Fibroblast of lung (primary cell): ENCODE data around the gene RNPEPL1. TPM values are rescaled to one million over a fixed set of nuclear protein-coding genes. Genes with fewer than 3 reads are reported as not detected.

Source experiments
- DNase-seq, 2 donors: peaks; one replicate each; pipeline versions ENCODE4 v3.0.0 to v3.0.0-alpha.2; 2010; ENCODE audit warnings: low read depth in 2 of 2
- H2AFZ ChIP-seq: 2 replicates; pipeline ENCODE4 v1.5.1; 2012; ENCODE audit warnings: low read length, control low read depth, inconsistent platforms
- H3K27ac ChIP-seq: 2 replicates; pipeline ENCODE4 v1.5.1; 2011; ENCODE audit warnings: low read length, control low read depth; ENCODE audit not compliant: insufficient read depth
- H3K27me3 ChIP-seq: 2 replicates; pipeline ENCODE4 v1.5.1; 2011; ENCODE audit warnings: mild to moderate bottlenecking, low read length; ENCODE audit not compliant: control insufficient read depth, insufficient read depth
- H3K36me3 ChIP-seq: 2 replicates; pipeline ENCODE4 v1.5.1; 2011; ENCODE audit warnings: low read length; ENCODE audit not compliant: control insufficient read depth, insufficient read depth
- H3K4me1 ChIP-seq: 2 replicates; pipeline ENCODE4 v1.5.1; 2011; ENCODE audit warnings: low read length; ENCODE audit not compliant: control insufficient read depth, insufficient read depth; ENCODE audit errors: extremely low read depth
- H3K4me2 ChIP-seq: 2 replicates; pipeline ENCODE4 v1.5.1; 2011; ENCODE audit warnings: low read length, control low read depth; ENCODE audit not compliant: insufficient read depth; ENCODE audit errors: extremely low read depth
- H3K4me3 ChIP-seq, 4 experiments: fragments of 200-600 bp in 1 of 4; sonication (generic) in 1 of 4; replicated peaks in 1 of 4; 2 replicates each; pipeline ENCODE4 v1.5.1; 2011 to 2016; ENCODE audit warnings: low read length in 4 of 4, low read depth in 3 of 4, mild to moderate bottlenecking in 3 of 4, control low read depth in 2 of 4, inconsistent platforms in 1 of 4, mixed read lengths in 1 of 4; ENCODE audit not compliant: insufficient read depth in 1 of 4; ENCODE audit errors: control extremely low read depth in 1 of 4
- H3K79me2 ChIP-seq: 2 replicates; pipeline ENCODE4 v1.5.1; 2012; ENCODE audit warnings: mild to moderate bottlenecking, low read length, inconsistent platforms; ENCODE audit not compliant: control insufficient read depth, insufficient read depth
- H3K9ac ChIP-seq: 2 replicates; pipeline ENCODE4 v1.5.1; 2011; ENCODE audit warnings: mild to moderate bottlenecking, low read length, control low read depth; ENCODE audit not compliant: insufficient read depth
- H3K9me3 ChIP-seq: 2 replicates; pipeline ENCODE4 v1.5.1; 2012; ENCODE audit warnings: low read depth, low read length; ENCODE audit not compliant: control insufficient read depth, insufficient read depth
- H4K20me1 ChIP-seq: 2 replicates; pipeline ENCODE4 v1.5.1; 2011; ENCODE audit warnings: low read length; ENCODE audit not compliant: control insufficient read depth, insufficient read depth; ENCODE audit errors: extremely low read depth
- CTCF ChIP-seq, 2 donors: IDR thresholded peaks in 1 of 2; conservative IDR thresholded peaks in 1 of 2; 1 replicate in 1 of 2; 2 replicates in 1 of 2; pipeline ENCODE4 v1.5.1; 2011 to 2012; ENCODE audit warnings: low read length in 2 of 2, control low read depth in 1 of 2, inconsistent platforms in 1 of 2, low read depth in 1 of 2, mild to moderate bottlenecking in 1 of 2
- EZH2 ChIP-seq: IDR thresholded peaks from 2 replicates; pipeline ENCODE4 v1.5.1; 2012; ENCODE audit warnings: low read length, control low read depth, mild to moderate bottlenecking; ENCODE audit errors: missing control alignments
- polyA plus RNA-seq, 2 donors: library from polyadenylated mRNA; depleted of rRNA in 1 of 2; stranded (reverse) in 1 of 2; unstranded in 1 of 2; fragments of >200 nt; gene quantifications; 2 replicates each; pipeline ENCODE4 v1.2.1, GENCODE V29; 2011 to 2012; ENCODE audit warnings: missing spikeins in 1 of 2
- total RNA-seq: library from RNA; depleted of rRNA; stranded (reverse); fragments of >200 nt; gene quantifications from 2 replicates; pipeline ENCODE4 v1.2.1, GENCODE V29; 2014

RNPEPL1 gene
- total and polyA plus RNA-seq, 2 donors (not counting 1 experiment from before 2014, with no cell fraction given) = 7.9 to 20.6 TPM

DNA sequence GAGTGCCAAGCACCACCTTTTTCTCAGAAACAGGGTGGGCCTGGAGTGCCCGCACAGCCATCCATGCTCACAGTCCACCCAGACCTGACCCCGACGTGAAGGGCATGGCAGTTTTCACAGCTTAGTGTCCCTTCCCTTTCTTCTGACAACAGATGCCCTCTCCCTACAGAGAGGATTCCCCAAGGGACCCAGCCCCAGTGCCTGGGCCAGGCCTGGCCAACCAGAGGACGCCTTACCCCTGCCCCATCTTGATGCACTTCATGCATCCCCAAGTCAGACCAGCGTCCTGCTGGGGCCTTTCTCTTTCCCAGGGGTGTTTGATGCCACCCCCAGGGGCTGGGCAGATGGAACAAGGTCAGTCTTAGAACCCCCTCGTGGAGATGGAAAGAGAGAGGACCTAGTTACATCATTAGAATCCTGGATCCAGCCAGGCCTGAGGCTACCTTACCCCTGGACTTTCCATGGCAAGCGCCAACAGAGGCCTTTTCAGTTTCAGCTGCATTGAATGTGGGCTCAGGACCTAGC, 14.3 kb upstream of the RNPEPL1 start:
- H3K27me3 ChIP-seq = no peaks in the 10 kb centered on the region
- no peak for DNase-seq
- H3K9me3 ChIP-seq = no peaks in the 10 kb centered on the region
- H3K9ac ChIP-seq = no peak overlapping the region
- no peaks in the 10 kb centered on the region for H4K20me1 ChIP-seq
- H3K79me2 ChIP-seq = peaks cover 1% of the 10 kb centered on the region
- H2AFZ ChIP-seq = no peak overlapping the region
- peaks cover 2% of the 10 kb centered on the region for H3K4me1 ChIP-seq
- H3K4me3 ChIP-seq = no peak overlapping the region
- no peak overlapping the region for H3K27ac ChIP-seq
- no peak overlapping the region for H3K4me2 ChIP-seq
- H3K36me3 ChIP-seq = no peaks in the 10 kb centered on the region
- TF ChIP-seq EZH2 (no peak), CTCF (conservative IDR thresholded peaks at IDR 0.05 in 1 of 2, IDR thresholded peaks at IDR 0.05 in 1 of 2; ENCODE audit: low read depth in 1 of 2, low read length in 2 of 2) (no peak)

GRCh38 chr2:240554767-240555493, 13.4 kb upstream of the RNPEPL1 start:
- Histone ChIP-seq H3K4me1 (peaks cover 2% of the 10 kb centered on the region), H3K36me3 (no peaks in the 10 kb centered on the region), H3K4me3 (no peak overlapping the region), H3K27me3 (no peaks in the 10 kb centered on the region), H4K20me1 (no peaks in the 10 kb centered on the region), H3K9me3 (no peaks in the 10 kb centered on the region), H3K27ac (no peak overlapping the region), H3K9ac (no peak overlapping the region), H3K79me2 (peaks cover 6% of the 10 kb centered on the region), H2AFZ (no peak overlapping the region), H3K4me2 (no peak overlapping the region)
- no peak for DNase-seq
- TF ChIP-seq CTCF (conservative IDR thresholded peaks at IDR 0.05 in 1 of 2, IDR thresholded peaks at IDR 0.05 in 1 of 2; ENCODE audit: low read depth in 1 of 2, low read length in 2 of 2) = no peak
- no peak for TF ChIP-seq EZH2

- no peak overlapping the region for H3K4me3 ChIP-seq
- no peak for TF ChIP-seq CTCF (conservative IDR thresholded peaks at IDR 0.05 in 1 of 2, IDR thresholded peaks at IDR 0.05 in 1 of 2; ENCODE audit: low read depth in 1 of 2, low read length in 2 of 2)
- TF ChIP-seq EZH2 = no peak
- no peaks in the 10 kb centered on the region for H3K27me3 ChIP-seq
- no peak overlapping the region for H2AFZ ChIP-seq
- peaks cover 6% of the 10 kb centered on the region for H3K79me2 ChIP-seq
- H3K4me2 ChIP-seq = no peak overlapping the region
- DNase-seq = no peak
- H3K36me3 ChIP-seq = no peaks in the 10 kb centered on the region
- H3K9me3 ChIP-seq = no peaks in the 10 kb centered on the region
- H4K20me1 ChIP-seq = no peaks in the 10 kb centered on the region
- H3K4me1 ChIP-seq = peaks cover 2% of the 10 kb centered on the region
- no peak overlapping the region for H3K27ac ChIP-seq
- no peak overlapping the region for H3K9ac ChIP-seq
Observed at GRCh38 chr2:240555541-240556250, 12.6 kb upstream of the RNPEPL1 start.
